CD4-positive, alpha-beta T cell treated with Interferon alpha-2 for 1 hour (primary cell): ENCODE data around the gene IREB2.
"Not testable (repeated sequence)": the region's sequence is repeated elsewhere in the genome, so short reads cannot be mapped to it uniquely, and the experiment has no call there.

Source experiments
- DNase-seq, 2 donors: peaks; one replicate each; pipeline ENCODE4 v3.0.0-alpha.2; 2020 to 2022

IREB2 gene

GRCh38 chr15:78437762-78438618, at the start of gene IREB2:
Gene IREB2 (plus strand): TSS chr15:78438216. CDS start chr15:78438338, 122 bp downstream.
- peak; percentile 97 to 99 for DNase-seq

- no peak for DNase-seq
Measured at GRCh38 chr15:78388865-78389264, 49.2 kb upstream of the IREB2 start.

GRCh38 chr15:78389322-78389721, 48.7 kb upstream of the IREB2 start:
- DNase-seq: no peak

- DNase-seq: no peak
Measured at GRCh38 chr15:78389738-78390137, 48.3 kb upstream of the IREB2 start.

GRCh38 chr15:78390242-78390641, 47.8 kb upstream of the IREB2 start:
- DNase-seq: no peak

- DNase-seq: no peak
Measured at GRCh38 chr15:78390826-78391225, 47.2 kb upstream of the IREB2 start.

- no peak for DNase-seq
Measured at GRCh38 chr15:78391781-78392180, 46.2 kb upstream of the IREB2 start.

GRCh38 chr15:78392430-78392829, 45.6 kb upstream of the IREB2 start:
- no peak for DNase-seq

- DNase-seq: no peak
Measured at GRCh38 chr15:78393137-78393536, 44.9 kb upstream of the IREB2 start.

- DNase-seq: no peak
Measured at GRCh38 chr15:78394026-78394425, 44.0 kb upstream of the IREB2 start.

GRCh38 chr15:78394981-78395616, 42.9 kb upstream of the IREB2 start:
- DNase-seq: no peak

- DNase-seq: no peak
Measured at GRCh38 chr15:78396186-78396814, 41.7 kb upstream of the IREB2 start.

- no peak for DNase-seq
Measured at GRCh38 chr15:78396976-78397375, 41.0 kb upstream of the IREB2 start.

GRCh38 chr15:78397382-78397781, 40.6 kb upstream of the IREB2 start:
- DNase-seq: no peak

- DNase-seq: no peak
Measured at GRCh38 chr15:78398076-78398825, 39.8 kb upstream of the IREB2 start.

GRCh38 chr15:78399091-78399490, 38.9 kb upstream of the IREB2 start:
- DNase-seq: no peak

GRCh38 chr15:78402061-78402610, 35.9 kb upstream of the IREB2 start:
- no peak for DNase-seq

GRCh38 chr15:78404125-78404524, 33.9 kb upstream of the IREB2 start:
- no peak for DNase-seq

GRCh38 chr15:78404796-78405195, 33.2 kb upstream of the IREB2 start:
- DNase-seq: not testable (repeated sequence)

- no peak for DNase-seq
Measured at GRCh38 chr15:78405336-78405924, 32.6 kb upstream of the IREB2 start.

GRCh38 chr15:78406016-78406585, 31.9 kb upstream of the IREB2 start:
- no peak for DNase-seq
